HG03575 (cell line): ENCODE measurements around the gene CADPS2.
"Not testable (repeated sequence)": the region's sequence is repeated elsewhere in the genome, so short reads cannot be mapped to it uniquely, and the experiment has no call there.

ENCODE experiments used
- ATAC-seq: cut with Tn5 transposase; IDR thresholded peaks from one replicate; pipeline ENCODE4 v1.9.1; 2021; ENCODE audit not compliant: unreplicated experiment, insufficient number of reproducible peaks, low FRiP score; ENCODE audit errors: extremely low read depth

The CADPS2 gene

DNA sequence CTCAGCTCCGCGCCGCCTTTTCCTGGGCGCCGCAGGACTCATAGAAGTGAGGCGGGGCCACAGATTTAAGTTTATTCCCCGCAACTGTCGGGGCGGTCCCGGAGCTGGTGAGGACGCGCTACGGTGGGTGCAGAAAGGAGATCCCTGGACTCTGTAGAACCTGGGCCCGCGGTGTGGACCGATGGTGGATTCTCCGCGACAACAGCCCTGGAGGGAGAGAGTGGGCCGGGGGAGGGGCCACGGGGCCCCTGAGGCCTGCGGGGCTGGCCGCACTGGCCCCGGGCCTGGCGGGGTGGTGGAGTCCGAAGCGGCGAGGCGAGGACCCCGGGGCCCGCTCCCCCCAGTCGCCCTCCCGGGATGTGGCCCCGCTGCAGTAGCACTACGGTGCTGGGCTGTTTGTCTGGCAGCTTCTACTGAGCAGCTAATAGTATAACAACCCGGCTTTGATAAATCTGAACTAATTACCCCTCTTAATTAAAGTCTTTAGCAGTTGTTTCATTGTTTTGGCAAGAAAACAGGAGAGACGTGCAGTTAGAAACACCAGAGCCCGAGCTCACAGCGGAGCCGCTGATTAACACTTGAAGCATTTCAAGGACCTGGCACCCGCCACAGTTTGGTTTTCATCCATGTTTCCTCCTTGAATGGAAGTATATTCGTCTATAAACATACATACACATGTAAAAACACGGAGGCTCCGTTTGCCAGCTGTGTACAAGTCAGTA, 585.9 kb downstream of the CADPS2 start:
- ATAC-seq: no peak

DNA sequence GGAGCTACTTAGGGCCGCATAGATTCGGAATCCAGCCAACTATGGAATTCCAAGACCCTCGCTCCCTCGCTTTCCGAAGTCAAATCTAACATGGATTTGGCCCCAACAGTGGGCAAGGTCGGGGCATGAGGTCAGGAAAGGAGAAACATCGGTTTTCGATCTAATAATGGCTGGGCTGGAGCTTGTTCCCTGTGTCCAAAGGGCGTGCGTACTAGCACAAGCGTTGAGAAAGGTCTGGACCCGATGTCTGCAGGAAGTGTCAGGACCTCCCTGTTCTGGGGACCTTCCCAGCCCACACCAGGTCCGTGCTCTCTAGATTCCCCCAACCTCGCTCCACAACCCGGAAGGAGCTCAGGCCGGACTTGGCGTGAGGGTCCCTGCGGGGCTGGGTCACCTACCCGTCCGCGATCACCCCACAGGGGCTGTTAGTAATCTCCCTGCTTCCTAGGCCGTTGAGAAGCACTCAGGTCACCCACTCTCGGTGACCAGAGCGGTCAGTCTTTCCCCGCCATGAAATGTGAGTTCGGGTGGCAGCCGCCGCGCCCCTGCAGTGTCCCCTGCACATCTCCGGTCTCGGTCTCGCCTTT, 586.5 kb downstream of the CADPS2 start:
- ATAC-seq: no peak

DNA sequence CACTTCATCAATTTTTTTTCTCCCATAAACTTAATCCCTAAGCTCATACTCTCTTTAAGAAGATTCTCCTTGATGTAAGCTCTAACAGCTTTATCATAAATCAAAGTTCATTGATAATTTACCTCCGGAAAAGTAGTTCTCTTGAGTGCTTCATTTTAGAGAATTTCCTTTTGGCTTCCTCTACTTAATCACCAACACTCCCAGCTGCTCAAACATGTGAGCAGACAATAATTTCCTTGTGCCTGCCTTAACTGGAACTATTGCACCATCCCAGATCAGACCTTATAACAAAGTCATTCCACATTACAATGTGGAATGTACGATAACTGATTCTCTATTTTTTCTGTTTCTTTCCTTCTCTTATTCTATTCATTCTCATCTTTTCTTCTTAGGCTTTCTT, 587.6 kb downstream of the CADPS2 start:
- ATAC-seq: no peak

DNA sequence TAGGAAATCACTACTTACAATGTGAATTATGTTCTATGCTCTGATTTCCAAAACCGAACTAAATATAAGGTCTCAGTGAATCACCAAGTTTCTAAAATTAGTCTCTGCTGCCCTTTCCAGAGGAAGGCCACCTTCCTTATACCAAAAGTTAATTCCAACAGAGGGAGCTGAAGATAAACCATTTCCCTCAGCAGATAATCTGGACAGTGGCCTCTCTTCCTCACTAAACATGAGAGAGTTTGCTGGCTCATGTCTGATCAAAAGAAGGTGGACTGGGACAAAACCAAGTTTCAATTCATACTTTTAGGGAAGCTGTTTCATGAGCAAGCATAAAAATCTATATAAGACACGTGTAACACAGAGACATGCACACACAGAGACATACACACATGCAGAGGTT, 588.1 kb downstream of the CADPS2 start:
- ATAC-seq: no peak

DNA sequence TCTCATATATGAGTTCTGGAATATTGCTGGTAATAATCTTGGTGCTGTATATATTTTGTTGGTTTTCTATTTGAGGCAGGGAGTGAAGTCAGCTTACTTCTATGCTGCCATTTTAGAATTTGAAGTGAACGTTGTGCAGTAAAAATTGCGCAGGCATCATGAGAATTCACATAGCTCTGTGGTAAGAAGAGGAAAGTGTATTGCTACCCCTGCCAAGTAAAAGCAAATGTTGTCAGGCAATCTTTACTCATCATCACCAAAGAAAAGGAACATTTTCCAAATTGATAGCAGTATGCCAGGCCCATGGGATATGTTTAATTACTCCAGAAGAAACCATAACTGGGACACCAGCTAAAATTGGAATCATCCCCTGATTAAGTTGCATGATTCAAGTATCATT, 595.1 kb downstream of the CADPS2 start:
- ATAC-seq: no peak

DNA sequence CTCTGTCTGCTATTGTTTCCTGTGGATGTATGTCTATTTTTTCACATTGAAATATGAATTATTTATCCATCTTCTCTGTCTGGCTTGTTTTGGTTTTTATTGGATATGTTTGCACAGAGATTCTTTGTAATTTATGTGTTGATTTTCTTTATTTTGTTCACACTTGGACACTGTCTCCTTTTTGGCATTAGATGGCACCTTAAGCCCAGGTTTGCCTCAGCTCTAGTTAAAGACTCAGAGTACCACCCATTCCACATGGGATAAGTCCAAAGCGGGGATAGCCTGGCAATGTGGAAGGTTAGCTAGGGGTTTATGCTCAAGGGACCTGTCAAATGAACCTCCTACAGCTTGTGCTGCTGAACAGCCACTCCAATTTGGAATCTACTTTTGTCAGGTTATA, 595.8 kb downstream of the CADPS2 start:
- ATAC-seq: no peak

DNA sequence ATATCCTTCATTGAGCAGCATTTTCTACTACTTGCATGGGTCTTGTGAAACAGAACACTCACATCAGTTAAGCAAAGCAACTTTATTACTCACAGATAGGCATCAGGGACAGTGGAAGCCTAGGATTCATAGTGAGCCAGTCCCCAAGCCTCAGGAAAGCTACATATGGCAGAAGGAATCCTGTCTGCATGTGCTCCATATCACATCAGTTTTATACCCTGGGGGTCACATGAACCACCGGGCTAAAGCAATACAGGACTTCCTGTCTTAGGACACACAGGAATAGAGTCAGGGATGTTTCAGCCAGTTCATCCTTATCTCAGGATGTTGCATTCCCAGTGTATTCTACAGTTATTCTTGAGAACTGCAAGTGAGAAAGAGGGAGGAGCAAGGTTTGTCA, 596.8 kb downstream of the CADPS2 start:
- ATAC-seq: no peak

DNA sequence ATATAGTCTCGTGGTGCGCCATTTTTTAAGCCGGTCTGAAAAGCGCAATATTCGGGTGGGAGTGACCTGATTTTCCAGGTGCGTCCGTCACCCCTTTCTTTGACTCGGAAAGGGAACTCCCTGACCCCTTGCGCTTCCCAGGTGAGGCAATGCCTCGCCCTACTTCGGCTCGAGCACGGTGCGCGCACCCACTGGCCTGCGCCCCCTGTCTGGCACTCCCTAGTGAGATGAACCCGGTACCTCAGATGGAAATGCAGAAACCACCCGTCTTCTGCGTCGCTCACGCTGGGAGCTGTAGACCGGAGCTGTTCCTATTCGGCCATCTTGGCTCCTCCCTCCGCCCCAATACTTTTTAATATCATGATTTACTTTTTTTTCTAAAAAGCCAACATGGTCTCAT, 601.7 kb downstream of the CADPS2 start:
- ATAC-seq: not testable (repeated sequence)

DNA sequence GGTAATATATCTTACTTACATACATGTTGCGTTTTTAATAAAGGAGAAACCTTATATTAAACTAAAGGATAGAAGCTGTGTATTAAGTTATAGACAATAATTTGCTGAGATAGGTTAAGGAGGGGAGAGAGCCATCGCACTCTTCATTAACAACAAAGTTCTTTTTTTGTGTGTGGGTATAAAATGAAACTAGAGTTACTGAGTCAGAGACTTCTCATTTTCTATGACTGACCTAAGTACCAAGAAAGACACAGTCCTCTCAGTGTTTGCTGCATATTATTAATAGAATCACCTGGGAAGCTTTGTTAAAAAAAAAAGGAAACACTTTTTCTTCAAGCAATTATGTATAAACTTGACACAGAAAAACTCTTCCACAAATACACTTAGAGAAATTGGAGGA, 613.1 kb downstream of the CADPS2 start:
- no peak for ATAC-seq

DNA sequence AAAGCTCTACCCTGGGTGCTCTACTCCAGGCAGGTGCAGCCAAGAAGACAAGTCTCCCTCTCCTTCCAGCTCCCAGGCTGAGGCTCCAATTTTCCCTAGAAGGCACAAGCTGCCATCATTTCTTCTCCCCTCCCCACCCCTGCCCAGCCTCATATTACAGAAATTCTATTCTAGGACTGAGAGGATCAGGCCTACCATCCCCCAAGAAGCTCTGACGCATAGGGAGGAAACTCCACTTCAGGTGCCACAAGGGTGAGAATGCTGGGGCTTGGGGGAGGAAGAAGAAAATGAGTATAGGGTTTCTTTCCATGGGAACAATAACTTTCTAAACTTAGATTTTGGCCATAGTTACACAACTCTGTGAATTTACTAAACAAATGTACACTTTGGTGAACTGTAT, 617.0 kb downstream of the CADPS2 start:
- no peak for ATAC-seq
